ENCODE results near the gene TSG101.

GRCh38 chr11:18491924-18492323, 34.8 kb downstream of the TSG101 start:
- TF ChIP-seq CTCF (IDR thresholded peaks at IDR 0.05) (no peak), POLR2A (IDR thresholded peaks at IDR 0.05) (no peak)

Data from heart left ventricle (tissue), 13 donors.